HepG2 (cell line): ENCODE data around the gene ALPK1. TPM values are rescaled to one million over a fixed set of nuclear protein-coding genes. Genes with fewer than 3 reads are reported as not detected.

Experiments used
- ATAC-seq: fragments of 200-7000 bp; cut with Tn5 transposase; 3 replicates; pipeline ENCODE4 v1.9.1; 2020; ENCODE audit warnings: mild to moderate bottlenecking, moderate library complexity
- BruUV-seq: library from RNA; stranded (reverse); fragments of 400-500 nt; replicated peaks from 2 replicates; lab custom pipeline; 2021; lab: Mats Ljungman, UMichigan
- CTCF ChIA-PET: fragments of 300-600 bp; formaldehyde crosslinking; extraction: SDS; loops from one replicate; lab custom pipeline; 2021; ENCODE audit warnings: low total read pairs, inconsistent platforms, low intra/inter-chr PET ratio; lab: Yijun Ruan, JAX
- POLR2A ChIA-PET: fragments of 350-600 bp; sonication (Branson Sonifier 250); formaldehyde crosslinking; loops from one replicate; lab custom pipeline; 2020; ENCODE audit warnings: antibody characterized with exemption, inconsistent platforms; lab: Yijun Ruan, JAX
- DNase-seq: peaks from one replicate; pipeline ENCODE4 v3.0.0-alpha.2; 2015; ENCODE audit warnings: low spot score
- FAIRE-seq: peaks from 3 replicates; lab custom pipeline; 2011; peaks lifted over from hg19 to GRCh38; lab: Jason Lieb, UNC
- H2AFZ ChIP-seq: one replicate; pipeline ENCODE4 v1.6.1; 2011; ENCODE audit warnings: low read length, inconsistent platforms
- H3K27ac ChIP-seq: fragments of 300-600 bp; 3 replicates; pipeline ENCODE4 v1.8.0; 2011; ENCODE audit warnings: mixed run types, mild to moderate bottlenecking, mixed read lengths, low read length, inconsistent platforms; ENCODE audit not compliant: insufficient read depth; ENCODE audit errors: extremely low read length
- H3K27me3 ChIP-seq, 2 experiments: fragments of 200-600 bp in 1 of 2; 2 replicates in 1 of 2; 3 replicates in 1 of 2; pipeline versions ENCODE4 v1.6.0 to v1.8.0; 2011; ENCODE audit warnings: low read length in 2 of 2, mild to moderate bottlenecking in 2 of 2, moderate library complexity in 2 of 2, inconsistent platforms in 1 of 2; ENCODE audit not compliant: insufficient read depth in 2 of 2, control insufficient read depth in 1 of 2
- H3K36me3 ChIP-seq, 2 experiments: fragments of 200-600 bp in 1 of 2; replicated peaks in 1 of 2; 2 replicates in 1 of 2; 3 replicates in 1 of 2; pipeline versions ENCODE4 v1.5.1 to v1.8.0; 2011; ENCODE audit warnings: low read length in 2 of 2, inconsistent platforms in 1 of 2; ENCODE audit not compliant: insufficient read depth in 2 of 2, control insufficient read depth in 1 of 2
- H3K4me1 ChIP-seq: 2 replicates; pipeline ENCODE4 v1.5.1; 2012; ENCODE audit warnings: low read length, inconsistent platforms; ENCODE audit not compliant: insufficient read depth
- H3K4me2 ChIP-seq: 2 replicates; pipeline ENCODE4 v1.6.0; 2011; ENCODE audit warnings: low read depth, low read length, inconsistent platforms
- H3K4me3 ChIP-seq, 3 experiments: fragments of 200-600 bp in 1 of 3; sonication (generic), shearing (Covaris generic) in 1 of 3; replicated peaks in 1 of 3; 2 replicates each; pipeline ENCODE4 v1.5.1; 2011 to 2016; ENCODE audit warnings: low read length in 3 of 3, inconsistent platforms in 2 of 3, low read depth in 2 of 3, mild to moderate bottlenecking in 2 of 3, control low read depth in 1 of 3, mixed read lengths in 1 of 3; ENCODE audit not compliant: insufficient read depth in 1 of 3
- H3K79me2 ChIP-seq: one replicate; pipeline ENCODE4 v1.6.1; 2011; ENCODE audit warnings: low read length, inconsistent platforms; ENCODE audit not compliant: insufficient read depth
- H3K9ac ChIP-seq: 2 replicates; pipeline ENCODE4 v1.6.0; 2011; ENCODE audit warnings: mild to moderate bottlenecking, low read depth, low read length, inconsistent platforms; ENCODE audit not compliant: insufficient read depth
- H3K9me3 ChIP-seq: 2 replicates; pipeline ENCODE4 v1.5.1; 2012; ENCODE audit warnings: mild to moderate bottlenecking, low read length
- H4K20me1 ChIP-seq: 2 replicates; pipeline ENCODE4 v1.6.0; 2011; ENCODE audit warnings: inconsistent platforms, mild to moderate bottlenecking, low read length, moderate library complexity; ENCODE audit not compliant: insufficient read depth
- ATF7 ChIP-seq, 2 experiments: fragments of 450-650 bp in 1 of 2; sonication (generic) in 1 of 2; formaldehyde crosslinking in 1 of 2; IDR thresholded peaks; 2 replicates each; pipeline versions ENCODE4 v1.4.0 to v1.6.1; 2016 to 2020; ENCODE audit warnings: antibody characterized with exemption in 1 of 2, mild to moderate bottlenecking in 1 of 2, missing genetic modification reagents in 1 of 2
- RORA ChIP-seq: sonication (generic); formaldehyde crosslinking; IDR thresholded peaks from 2 replicates; pipeline ENCODE4 v1.5.0; 2020; ENCODE audit warnings: mild to moderate bottlenecking, missing genetic modification reagents, moderate library complexity
- ZNF263 ChIP-seq: sonication (generic); formaldehyde crosslinking; IDR thresholded peaks from 2 replicates; pipeline ENCODE4 v1.4.0; 2020; ENCODE audit warnings: missing genetic modification reagents
- WGBS: methylation state at CpG from one replicate; pipeline ENCODE4 v1.1.6; 2017; ENCODE audit warnings: low lambda C conversion rate; 5-methylcytosine and 5-hydroxymethylcytosine counted together
- in situ Hi-C: cut with HindIII; loops from 2 replicates; pipeline ENCODE4 v1.10.0; 2017; ENCODE audit warnings: low pct_unique_long_range_greater_than_20kb; ENCODE audit not compliant: extremely low pct_ligation_motif_present
- intact Hi-C: fragments of 100-400 bp; cut with micrococcal nuclease; formaldehyde crosslinking; loops from one replicate; pipeline ENCODE4 v1.10.0; 2022; ENCODE audit not compliant: unreplicated experiment
- polyA plus RNA-seq, 8 experiments: library from polyadenylated mRNA; depleted of rRNA in 3 of 8; stranded (reverse) in 7 of 8; unstranded in 1 of 8; fragments of >200 nt; fragmentation: Illumina TruSeq in 4 of 8; extraction: Trizol in 4 of 8; gene quantifications; 2 replicates each; pipeline versions ENCODE4 v1.2.1 to v1.2.3, GENCODE V29; 2011 to 2016; ENCODE audit warnings: low read depth in 4 of 8, missing spikeins in 1 of 8, mixed read lengths in 1 of 8; ENCODE audit not compliant: insufficient read depth in 1 of 8
- total RNA-seq, 5 experiments: library from RNA; depleted of rRNA; stranded (reverse); fragments of >200 nt; fragmentation: Illumina TruSeq; extraction: Trizol; gene quantifications; 2 replicates each; pipeline ENCODE4 v1.2.3, GENCODE V29; 2016; ENCODE audit warnings: low read depth in 1 of 5

ALPK1 gene
- total and polyA plus RNA-seq, 2 of the 13 experiments (the other 11 are each of a cell fraction or from before 2014, with no cell fraction given): 0.61 to 1.3 TPM

DNA sequence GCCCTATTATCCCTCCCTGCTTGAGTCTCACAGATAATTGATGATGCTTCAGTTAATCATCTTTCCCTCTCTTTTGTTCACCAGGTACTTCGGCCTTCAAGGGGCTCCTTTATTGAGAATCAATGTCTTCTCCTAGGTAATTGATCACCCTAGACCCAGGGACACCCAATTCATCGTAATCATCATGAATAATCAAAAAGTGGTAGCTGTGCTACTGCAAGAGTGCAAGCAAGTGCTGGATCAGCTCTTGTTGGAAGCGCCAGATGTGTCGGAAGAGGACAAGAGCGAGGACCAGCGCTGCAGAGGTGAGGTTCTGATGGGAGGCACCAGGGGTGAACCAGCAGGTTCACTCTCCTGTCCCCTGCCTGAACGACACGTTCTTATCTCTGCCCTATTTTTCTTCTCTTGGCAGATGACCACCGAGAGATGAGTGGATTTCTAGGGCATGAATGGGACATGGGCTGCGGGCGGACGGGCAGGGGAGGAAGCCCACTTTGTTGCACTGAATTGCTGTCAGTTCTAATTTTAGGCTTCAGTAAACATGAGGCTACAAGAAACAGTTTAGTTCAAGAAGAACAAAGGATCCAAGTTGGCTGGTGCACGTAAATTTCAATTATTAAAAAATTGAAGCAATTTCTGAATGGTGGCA lies 80.5 kb downstream of the ALPK1 start:
- Histone ChIP-seq H3K9me3 (no peaks in the 10 kb centered on the region), H3K4me1 (no peaks in the 10 kb centered on the region), H2AFZ (no peak overlapping the region), H3K79me2 (no peaks in the 10 kb centered on the region), H3K9ac (no peak overlapping the region), H3K4me2 (no peak overlapping the region), H4K20me1 (no peaks in the 10 kb centered on the region), H3K27ac (no peak overlapping the region), H3K4me3 (no peak overlapping the region), H3K27me3 (no peaks in the 10 kb centered on the region), H3K36me3 (no peaks in the 10 kb centered on the region)
- in situ Hi-C loops (no loop called here), intact Hi-C loops (no loop called here)
- 56% methylated on average over 13 of the region's 13 CpGs for WGBS
- TF ChIP-seq RORA: no peak
- ChIA-PET POLR2A (no interaction called here), CTCF (no interaction called here)
- no peak for DNase-seq
- FAIRE-seq: no peak
- BruUV-seq: no TSS peak
- no peak for ATAC-seq

DNA sequence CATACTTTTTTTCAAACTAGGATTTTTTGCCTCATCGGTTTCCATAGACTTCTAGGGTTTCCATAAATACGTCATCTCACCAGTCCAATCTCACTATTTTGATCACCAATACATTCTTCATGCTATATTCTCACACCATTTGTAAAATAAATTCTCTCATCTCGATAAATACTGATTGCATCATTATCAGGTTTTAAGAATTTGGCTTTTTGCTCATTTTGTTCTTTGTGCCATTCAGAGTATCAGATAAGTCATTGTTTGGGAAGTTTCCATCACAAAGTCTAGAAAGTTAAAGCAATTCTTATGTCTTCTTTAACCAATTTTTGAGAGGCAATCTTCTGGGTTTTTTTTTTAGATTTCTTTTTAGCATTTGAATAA lies 81.1 kb downstream of the ALPK1 start:
- H3K4me1 ChIP-seq: no peaks in the 10 kb centered on the region
- ATAC-seq (no peak), FAIRE-seq (no peak), DNase-seq (no peak)
- H2AFZ ChIP-seq: no peak overlapping the region
- H3K4me2 ChIP-seq: no peak overlapping the region
- POLR2A ChIA-PET: no interaction called here
- no TSS peak for BruUV-seq
- WGBS: 55% methylated on average over 3 of the region's 3 CpGs
- no peak overlapping the region for H3K27ac ChIP-seq
- H3K9ac ChIP-seq: no peak overlapping the region
- H3K4me3 ChIP-seq: no peak overlapping the region
- no peaks in the 10 kb centered on the region for H4K20me1 ChIP-seq
- CTCF ChIA-PET: no interaction called here
- H3K9me3 ChIP-seq: no peaks in the 10 kb centered on the region
- no peaks in the 10 kb centered on the region for H3K79me2 ChIP-seq
- intact Hi-C loops: no loop called here
- no peaks in the 10 kb centered on the region for H3K36me3 ChIP-seq
- TF ChIP-seq ZNF263 (CRISPR knock-in tag) (no peak), ATF7 (IDR thresholded peaks at IDR 0.05) (peak; percentile 72), ATF7 (CRISPR knock-in tag; IDR thresholded peaks at IDR 0.05) (no peak)
- H3K27me3 ChIP-seq: no peaks in the 10 kb centered on the region
- in situ Hi-C loops: no loop called here
